Prostate gland (tissue), 2 donors: ENCODE results near the gene DHX34. TPM values are rescaled to one million over a fixed set of nuclear protein-coding genes. Genes with fewer than 3 reads are reported as not detected.

Experiments used
- DNase-seq: peaks from one replicate; pipeline ENCODE4 v3.0.0-alpha.2; 2019; ENCODE audit warnings: low spot score
- H3K27ac ChIP-seq, 2 donors: fragments of 200-600 bp; sonication (generic); 2 replicates each; pipeline ENCODE4 v1.5.1; 2017 to 2019
- H3K27me3 ChIP-seq: fragments of 200-600 bp; sonication (generic); replicated peaks from 2 replicates; pipeline ENCODE4 v1.5.1; 2019; ENCODE audit not compliant: insufficient read depth
- H3K36me3 ChIP-seq, 2 donors: fragments of 200-600 bp; sonication (generic); 1 replicate in 1 of 2; 2 replicates in 1 of 2; pipeline versions ENCODE4 v1.5.1 to v1.8.1; 2017 to 2019
- H3K4me1 ChIP-seq: fragments of 200-600 bp; sonication (generic); replicated peaks from 2 replicates; pipeline ENCODE4 v1.5.1; 2019
- H3K4me3 ChIP-seq, 2 donors: fragments of 200-600 bp; sonication (generic); 2 replicates each; pipeline ENCODE4 v1.5.1; 2017 to 2019
- H3K9me3 ChIP-seq: fragments of 200-600 bp; sonication (generic); 2 replicates; pipeline ENCODE4 v1.5.1; 2017
- POLR2A ChIP-seq: fragments of 450-650 bp; IDR thresholded peaks from one replicate; pipeline ENCODE4 v1.6.1; 2016; ENCODE audit warnings: antibody characterized with exemption, mild to moderate bottlenecking
- POLR2AphosphoS5 ChIP-seq: sonication (generic); formaldehyde crosslinking; IDR thresholded peaks from one replicate; pipeline ENCODE4 v1.6.1; 2017; ENCODE audit warnings: antibody characterized with exemption
- WGBS: methylation state at CpG from one replicate; pipeline ENCODE4 v1.1.5; 2018; 5-methylcytosine and 5-hydroxymethylcytosine counted together
- intact Hi-C: fragments of 100-400 bp; cut with DNase I; formaldehyde crosslinking; loops from one replicate; pipeline ENCODE4 v1.14.2; 2022
- total RNA-seq, 2 donors: library from RNA; depleted of rRNA; stranded (reverse); fragments of >200 nt; gene quantifications; one replicate each; pipeline ENCODE4 v1.1.0, GENCODE V29; 2016
- TF ChIP-seq, protein P1 (sequence below), 4 experiments: fragments of 200-600 bp in 2 of 4; fragments of 450-650 bp in 2 of 4; sonication (generic) in 2 of 4; IDR thresholded peaks; 1 replicate in 3 of 4; 2 replicates in 1 of 4; pipeline ENCODE4 v1.5.1; 2016 to 2019; ENCODE audit warnings: antibody characterized with exemption in 4 of 4, mild to moderate bottlenecking in 2 of 4, moderate library complexity in 2 of 4

DHX34 gene
- total RNA-seq, 2 donors from 2014 or later: 15.5 to 41.8 TPM

DNA sequence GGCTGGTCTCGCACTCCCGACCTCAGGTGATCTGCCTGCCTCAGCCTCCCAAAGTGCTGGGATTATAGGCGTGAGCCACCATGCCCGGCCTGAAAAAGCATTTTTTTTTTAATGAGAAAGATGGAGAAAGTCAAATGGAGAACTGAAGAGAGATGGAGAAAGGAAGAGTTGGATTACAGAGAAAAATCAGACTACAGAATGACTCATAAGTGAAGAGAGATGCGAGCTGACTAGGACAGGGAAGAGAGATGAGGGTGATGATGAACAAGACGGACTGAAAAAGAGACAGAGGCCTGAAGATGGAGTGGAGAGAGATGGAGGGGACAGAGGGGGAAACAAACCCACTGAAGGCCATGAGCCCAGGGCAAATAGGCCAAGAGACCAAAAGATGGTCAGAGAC lies 1.5 kb downstream of the DHX34 start:
- DNase-seq: no peak
- no peak overlapping the region for H3K4me3 ChIP-seq
- H3K9me3 ChIP-seq: no peaks in the 10 kb centered on the region
- TF ChIP-seq POLR2AphosphoS5 (no peak), POLR2A (no peak)
- TF ChIP-seq, protein P1, sequence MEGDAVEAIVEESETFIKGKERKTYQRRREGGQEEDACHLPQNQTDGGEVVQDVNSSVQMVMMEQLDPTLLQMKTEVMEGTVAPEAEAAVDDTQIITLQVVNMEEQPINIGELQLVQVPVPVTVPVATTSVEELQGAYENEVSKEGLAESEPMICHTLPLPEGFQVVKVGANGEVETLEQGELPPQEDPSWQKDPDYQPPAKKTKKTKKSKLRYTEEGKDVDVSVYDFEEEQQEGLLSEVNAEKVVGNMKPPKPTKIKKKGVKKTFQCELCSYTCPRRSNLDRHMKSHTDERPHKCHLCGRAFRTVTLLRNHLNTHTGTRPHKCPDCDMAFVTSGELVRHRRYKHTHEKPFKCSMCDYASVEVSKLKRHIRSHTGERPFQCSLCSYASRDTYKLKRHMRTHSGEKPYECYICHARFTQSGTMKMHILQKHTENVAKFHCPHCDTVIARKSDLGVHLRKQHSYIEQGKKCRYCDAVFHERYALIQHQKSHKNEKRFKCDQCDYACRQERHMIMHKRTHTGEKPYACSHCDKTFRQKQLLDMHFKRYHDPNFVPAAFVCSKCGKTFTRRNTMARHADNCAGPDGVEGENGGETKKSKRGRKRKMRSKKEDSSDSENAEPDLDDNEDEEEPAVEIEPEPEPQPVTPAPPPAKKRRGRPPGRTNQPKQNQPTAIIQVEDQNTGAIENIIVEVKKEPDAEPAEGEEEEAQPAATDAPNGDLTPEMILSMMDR (IDR thresholded peaks at IDR 0.05): no peak
- WGBS: 92% methylated on average over 6 of the region's 6 CpGs
- peaks cover 6 to 13% of the 10 kb centered on the region in 2 donors for H3K36me3 ChIP-seq
- H3K27ac ChIP-seq: no peak overlapping the region
- H3K27me3 ChIP-seq: no peaks in the 10 kb centered on the region
- peaks cover 2% of the 10 kb centered on the region for H3K4me1 ChIP-seq
- intact Hi-C loops: no loop called here

DNA sequence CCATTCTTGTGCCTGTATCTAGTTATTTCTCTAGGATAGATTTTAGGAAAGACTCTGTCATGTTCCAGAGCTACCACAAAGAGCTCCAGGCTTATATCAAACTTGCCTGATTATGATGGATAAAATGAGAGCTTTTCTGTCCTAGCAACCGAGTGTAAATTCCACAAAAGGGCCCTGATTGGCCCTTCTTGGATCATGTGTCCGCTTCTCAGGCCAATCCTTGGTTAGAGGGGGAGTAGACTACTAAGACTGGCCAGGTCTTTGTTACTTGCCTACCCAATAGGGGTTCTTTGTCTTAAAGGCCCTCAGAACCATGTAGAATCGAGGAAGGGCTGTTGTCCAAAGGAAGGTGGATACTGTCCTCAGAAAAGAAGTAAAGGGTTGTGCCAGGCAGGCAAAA lies 2.4 kb downstream of the DHX34 start:
- Histone ChIP-seq H3K4me1 (peaks cover 2% of the 10 kb centered on the region), H3K36me3 (peaks cover 6 to 13% of the 10 kb centered on the region in 2 donors), H3K27me3 (no peaks in the 10 kb centered on the region), H3K9me3 (no peaks in the 10 kb centered on the region), H3K4me3 (no peak overlapping the region), H3K27ac (no peak overlapping the region)
- intact Hi-C loops: no loop called here
- TF ChIP-seq POLR2AphosphoS5: no peak
- TF ChIP-seq, protein P1 (IDR thresholded peaks at IDR 0.05): no peak
- TF ChIP-seq POLR2A: no peak
- no peak for DNase-seq
- WGBS: 81% methylated on average over 3 of the region's 3 CpGs

DNA sequence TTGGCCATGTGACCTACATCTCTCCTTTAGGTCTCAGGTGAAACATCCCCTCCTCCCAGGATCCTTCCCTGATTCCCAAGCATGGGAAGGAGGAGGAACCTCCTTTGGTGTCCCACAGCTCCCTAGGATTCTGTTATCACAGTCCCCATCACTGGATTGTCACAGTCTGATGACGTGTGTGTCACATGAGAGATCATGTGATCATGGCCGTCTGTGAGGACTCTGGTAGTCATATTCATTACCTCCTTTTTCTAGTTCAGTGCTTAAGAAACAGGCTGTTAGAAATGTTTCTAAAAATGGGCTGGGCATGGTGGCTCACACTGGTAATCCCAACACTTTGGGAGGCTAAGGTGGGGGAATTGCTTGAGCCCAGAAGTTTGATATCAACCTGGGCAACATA lies 3.0 kb downstream of the DHX34 start:
- 65% methylated on average over 2 of the region's 2 CpGs for WGBS
- H3K27me3 ChIP-seq: no peaks in the 10 kb centered on the region
- H3K9me3 ChIP-seq: no peaks in the 10 kb centered on the region
- H3K27ac ChIP-seq: no peak overlapping the region
- peaks cover 8 to 13% of the 10 kb centered on the region in 2 donors for H3K36me3 ChIP-seq
- H3K4me3 ChIP-seq: no peak overlapping the region
- intact Hi-C loops: no loop called here
- no peak for DNase-seq
- H3K4me1 ChIP-seq: peaks cover 2% of the 10 kb centered on the region
- no peak for TF ChIP-seq POLR2A
- no peak for TF ChIP-seq POLR2AphosphoS5
- TF ChIP-seq, protein P1 (IDR thresholded peaks at IDR 0.05): no peak

DNA sequence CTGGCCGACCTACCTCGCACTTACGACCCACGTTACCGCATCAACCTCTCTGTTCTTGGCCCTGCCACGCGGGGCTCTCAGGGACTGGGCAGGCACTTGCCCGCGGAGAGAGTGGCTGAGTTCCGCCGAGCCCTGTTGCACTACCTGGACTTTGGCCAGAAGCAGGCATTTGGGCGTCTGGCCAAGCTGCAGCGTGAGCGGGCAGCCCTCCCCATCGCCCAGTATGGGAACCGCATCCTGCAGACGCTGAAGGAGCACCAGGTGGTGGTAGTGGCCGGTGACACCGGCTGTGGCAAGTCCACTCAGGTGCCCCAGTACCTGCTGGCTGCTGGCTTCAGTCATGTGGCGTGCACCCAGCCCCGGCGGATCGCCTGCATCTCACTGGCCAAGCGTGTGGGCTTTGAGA lies 4.2 kb downstream of the DHX34 start:
- Histone ChIP-seq H3K9me3 (no peaks in the 10 kb centered on the region), H3K4me3 (no peak overlapping the region), H3K4me1 (peaks cover 2% of the 10 kb centered on the region), H3K27me3 (no peaks in the 10 kb centered on the region), H3K36me3 (peaks cover 12 to 22% of the 10 kb centered on the region in 2 donors), H3K27ac (no peak overlapping the region)
- no peak for DNase-seq
- WGBS: 77% methylated on average over 24 of the region's 24 CpGs
- intact Hi-C loops: no loop called here
- TF ChIP-seq POLR2AphosphoS5 (no peak), POLR2A (no peak)
- TF ChIP-seq, protein P1 (IDR thresholded peaks at IDR 0.05): no peak

DNA sequence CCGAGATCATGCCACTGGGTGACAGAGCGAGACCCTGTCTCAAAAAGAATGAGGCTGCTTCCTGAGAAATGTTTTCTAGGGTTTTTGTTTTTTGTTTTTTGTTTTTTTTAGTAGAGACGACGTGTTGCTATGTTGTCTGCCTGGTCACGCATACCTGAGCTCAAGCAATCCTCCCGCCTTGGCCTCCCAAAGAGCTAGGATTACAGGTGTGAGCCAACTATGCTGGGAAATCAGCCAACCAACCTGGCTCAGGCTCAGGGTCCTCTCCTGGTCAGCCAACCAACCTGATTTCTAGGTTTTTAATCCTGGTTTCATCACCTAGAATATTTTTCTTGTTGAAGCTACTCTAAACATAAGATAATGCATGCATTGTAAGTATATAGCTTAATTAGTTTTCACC lies 7.8 kb downstream of the DHX34 start:
- no peak for DNase-seq
- Histone ChIP-seq H3K27ac (no peak overlapping the region), H3K9me3 (no peaks in the 10 kb centered on the region), H3K4me1 (no peaks in the 10 kb centered on the region), H3K27me3 (no peaks in the 10 kb centered on the region), H3K36me3 (peaks cover 26 to 29% of the 10 kb centered on the region in 2 donors), H3K4me3 (no peak overlapping the region)
- intact Hi-C loops: no loop called here
- TF ChIP-seq, protein P1 (IDR thresholded peaks at IDR 0.05): no peak
- TF ChIP-seq POLR2A (no peak), POLR2AphosphoS5 (no peak)
- WGBS: 88% methylated on average over 6 of the region's 6 CpGs
